ENCODE results near the gene PDGFC.
A peak's percentile ranks its signal among the peaks of the same experiment; 100 is the strongest.

PDGFC gene

GRCh38 chr4:156971676-156972378 lies at the start of gene PDGFC:
Gene PDGFC, minus strand, starts transcription at chr4:156971799. Its CDS starts 896 bp downstream, at chr4:156970903.
- DNase-seq (ENCODE audit: low spot score): peak; percentile 87

GRCh38 chr4:157020882-157021281 lies 49.3 kb upstream of the PDGFC start:
- DNase-seq (ENCODE audit: low spot score): no peak

- DNase-seq (ENCODE audit: low spot score): no peak
Observed at GRCh38 chr4:157018920-157019490, 47.4 kb upstream of the PDGFC start.

- no peak for DNase-seq (ENCODE audit: low spot score)
Observed at GRCh38 chr4:157014621-157015591, 43.3 kb upstream of the PDGFC start.

- DNase-seq (ENCODE audit: low spot score): no peak
Observed at GRCh38 chr4:157013656-157014055, 42.1 kb upstream of the PDGFC start.

- no peak for DNase-seq (ENCODE audit: low spot score)
Observed at GRCh38 chr4:157012781-157013180, 41.2 kb upstream of the PDGFC start.

GRCh38 chr4:157012296-157012695 lies 40.7 kb upstream of the PDGFC start:
- no peak for DNase-seq (ENCODE audit: low spot score)

- DNase-seq (ENCODE audit: low spot score): no peak
Observed at GRCh38 chr4:157010630-157011029, 39.0 kb upstream of the PDGFC start.

- no peak for DNase-seq (ENCODE audit: low spot score)
Observed at GRCh38 chr4:157005831-157006230, 34.2 kb upstream of the PDGFC start.

- no peak for DNase-seq (ENCODE audit: low spot score)
Observed at GRCh38 chr4:157005193-157005592, 33.6 kb upstream of the PDGFC start.

GRCh38 chr4:157004279-157005161 lies 32.9 kb upstream of the PDGFC start:
- DNase-seq (ENCODE audit: low spot score): no peak

GRCh38 chr4:156999175-156999517 lies 27.5 kb upstream of the PDGFC start:
- no peak for DNase-seq (ENCODE audit: low spot score)

- no peak for DNase-seq (ENCODE audit: low spot score)
Observed at GRCh38 chr4:156998500-156999174, 27.0 kb upstream of the PDGFC start.

GRCh38 chr4:156992943-156993342 lies 21.3 kb upstream of the PDGFC start:
- DNase-seq (ENCODE audit: low spot score): no peak

GRCh38 chr4:156991161-156991560 lies 19.6 kb upstream of the PDGFC start:
- DNase-seq (ENCODE audit: low spot score): no peak

GRCh38 chr4:156983366-156983765 lies 11.8 kb upstream of the PDGFC start:
- no peak for DNase-seq (ENCODE audit: low spot score)

GRCh38 chr4:156981262-156981769 lies 9.7 kb upstream of the PDGFC start:
- no peak for DNase-seq (ENCODE audit: low spot score)

- DNase-seq (ENCODE audit: low spot score): no peak
Observed at GRCh38 chr4:156977435-156978160, 6.0 kb upstream of the PDGFC start.

GRCh38 chr4:156976147-156976546 lies 4.5 kb upstream of the PDGFC start:
- no peak for DNase-seq (ENCODE audit: low spot score)

GRCh38 chr4:156975686-156976085 lies 4.1 kb upstream of the PDGFC start:
- no peak for DNase-seq (ENCODE audit: low spot score)
